ENCODE data around the gene RPUSD1. TPM values are rescaled to one million over a fixed set of nuclear protein-coding genes. Genes with fewer than 3 reads are reported as not detected.

Gene RPUSD1
- total RNA-seq, 1 donor from 2014 or later: 24.3 TPM

- TF ChIP-seq CTCF (IDR thresholded peaks at IDR 0.05): no peak
- H3K9me3 Mint-ChIP-seq (ENCODE audit: unreplicated experiment): no peaks in the 10 kb centered on the region
- H3K4me1 Mint-ChIP-seq (ENCODE audit: unreplicated experiment): peaks cover 2% of the 10 kb centered on the region
- H3K27ac Mint-ChIP-seq (ENCODE audit: unreplicated experiment): no peak overlapping the region
- DNase-seq (ENCODE audit: extremely low spot score, unreplicated experiment): no peak
- no peaks in the 10 kb centered on the region for H3K36me3 Mint-ChIP-seq (ENCODE audit: unreplicated experiment)
- H3K27me3 Mint-ChIP-seq (ENCODE audit: unreplicated experiment): no peaks in the 10 kb centered on the region
- H3K4me3 Mint-ChIP-seq (ENCODE audit: unreplicated experiment): no peak overlapping the region
Observed at GRCh38 chr16:761625-762513, 26.3 kb downstream of the RPUSD1 start.

GRCh38 chr16:760545-761343 is 27.4 kb downstream of the RPUSD1 start, which contains the start of gene MSLN:
Gene MSLN, plus strand, starts transcription at chr16:760734. Its CDS starts 1,947 bp downstream, at chr16:762681.
- Mint-ChIP-seq H3K4me3 (ENCODE audit: unreplicated experiment) (no peak within 1 kb of the TSS), H3K36me3 (ENCODE audit: unreplicated experiment) (no peaks in the 10 kb centered on the region), H3K4me1 (ENCODE audit: unreplicated experiment) (peaks cover 2% of the 10 kb centered on the region), H3K27me3 (ENCODE audit: unreplicated experiment) (no peaks in the 10 kb centered on the region), H3K9me3 (ENCODE audit: unreplicated experiment) (peaks cover 4% of the 10 kb centered on the region), H3K27ac (ENCODE audit: unreplicated experiment) (no peak within 1 kb of the TSS)
- no peak for TF ChIP-seq CTCF (IDR thresholded peaks at IDR 0.05)
- peak; percentile 85 for DNase-seq (ENCODE audit: extremely low spot score, unreplicated experiment)

- no peak for TF ChIP-seq CTCF (IDR thresholded peaks at IDR 0.05)
- H3K36me3 Mint-ChIP-seq (ENCODE audit: unreplicated experiment): no peaks in the 10 kb centered on the region
- H3K4me1 Mint-ChIP-seq (ENCODE audit: unreplicated experiment): peaks cover 2% of the 10 kb centered on the region
- no peak overlapping the region for H3K27ac Mint-ChIP-seq (ENCODE audit: unreplicated experiment)
- no peak for DNase-seq (ENCODE audit: extremely low spot score, unreplicated experiment)
- H3K27me3 Mint-ChIP-seq (ENCODE audit: unreplicated experiment): no peaks in the 10 kb centered on the region
- H3K9me3 Mint-ChIP-seq (ENCODE audit: unreplicated experiment): peaks cover 4% of the 10 kb centered on the region
- H3K4me3 Mint-ChIP-seq (ENCODE audit: unreplicated experiment): no peak overlapping the region
Observed at GRCh38 chr16:760065-760464, 28.1 kb downstream of the RPUSD1 start.

GRCh38 chr16:759110-759910 is 28.9 kb downstream of the RPUSD1 start:
- no peaks in the 10 kb centered on the region for H3K36me3 Mint-ChIP-seq (ENCODE audit: unreplicated experiment)
- H3K9me3 Mint-ChIP-seq (ENCODE audit: unreplicated experiment): peaks cover 4% of the 10 kb centered on the region
- no peak overlapping the region for H3K27ac Mint-ChIP-seq (ENCODE audit: unreplicated experiment)
- DNase-seq (ENCODE audit: extremely low spot score, unreplicated experiment): no peak
- peaks cover 2% of the 10 kb centered on the region for H3K4me1 Mint-ChIP-seq (ENCODE audit: unreplicated experiment)
- TF ChIP-seq CTCF (IDR thresholded peaks at IDR 0.05): no peak
- no peaks in the 10 kb centered on the region for H3K27me3 Mint-ChIP-seq (ENCODE audit: unreplicated experiment)
- H3K4me3 Mint-ChIP-seq (ENCODE audit: unreplicated experiment): no peak overlapping the region
